ENCODE measurements around the gene EP400.

The EP400 gene

GRCh38 chr12:131965073-131965472, 15.3 kb downstream of the EP400 start:
- TF ChIP-seq CTCF (conservative IDR thresholded peaks at IDR 0.05): no peak
- TF ChIP-seq ZFX (IDR thresholded peaks at IDR 0.05): no peak
- no peak overlapping the region for H3K27ac ChIP-seq

- TF ChIP-seq ZFX (IDR thresholded peaks at IDR 0.05) (no peak), CTCF (conservative IDR thresholded peaks at IDR 0.05) (no peak)
These were observed 21.5 kb downstream of the EP400 start for GRCh38 chr12:131971226-131971625.

GRCh38 chr12:131975228-131975627, 25.5 kb downstream of the EP400 start:
- H3K27ac ChIP-seq: no peak overlapping the region
- TF ChIP-seq CTCF (conservative IDR thresholded peaks at IDR 0.05): no peak
- TF ChIP-seq ZFX (IDR thresholded peaks at IDR 0.05): no peak

More at GRCh38 chr12:131971226-131971625, 21.5 kb downstream of the EP400 start:
- H3K27ac ChIP-seq: no peak overlapping the region

- TF ChIP-seq ZFX (IDR thresholded peaks at IDR 0.05): no peak
- TF ChIP-seq CTCF (conservative IDR thresholded peaks at IDR 0.05): no peak
- H3K27ac ChIP-seq: no peak overlapping the region
These were observed 29.9 kb downstream of the EP400 start for GRCh38 chr12:131979606-131980005.

- TF ChIP-seq ZFX (IDR thresholded peaks at IDR 0.05) (no peak), CTCF (conservative IDR thresholded peaks at IDR 0.05) (no peak)
- H3K27ac ChIP-seq: no peak overlapping the region
These were observed 30.5 kb downstream of the EP400 start for GRCh38 chr12:131980263-131980662.

GRCh38 chr12:131981388-131981787, 31.6 kb downstream of the EP400 start:
- TF ChIP-seq CTCF (conservative IDR thresholded peaks at IDR 0.05) (no peak), ZFX (IDR thresholded peaks at IDR 0.05) (no peak)
- H3K27ac ChIP-seq: no peak overlapping the region

GRCh38 chr12:131982041-131982440, 32.3 kb downstream of the EP400 start:
- no peak overlapping the region for H3K27ac ChIP-seq
- TF ChIP-seq CTCF (conservative IDR thresholded peaks at IDR 0.05): no peak
